Panc1 (cell line): ENCODE results near the gene SPIRE1.

Source experiments
- SIN3A ChIP-seq: IDR thresholded peaks from 2 replicates; pipeline ENCODE4 v1.6.1; 2012; ENCODE audit warnings: low read depth, mild to moderate bottlenecking, low read length, moderate library complexity, borderline replicate concordance; ENCODE audit not compliant: insufficient read depth
- TCF7L2 ChIP-seq: IDR thresholded peaks from 2 replicates; pipeline ENCODE4 v1.6.1; 2011; ENCODE audit warnings: mild to moderate bottlenecking, low read depth, low read length, inconsistent platforms
- TF ChIP-seq, protein P1 (sequence below): fragments of 450-650 bp; IDR thresholded peaks from 2 replicates; pipeline ENCODE4 v1.5.1; 2017; ENCODE audit warnings: mild to moderate bottlenecking

- TF ChIP-seq, protein P1, sequence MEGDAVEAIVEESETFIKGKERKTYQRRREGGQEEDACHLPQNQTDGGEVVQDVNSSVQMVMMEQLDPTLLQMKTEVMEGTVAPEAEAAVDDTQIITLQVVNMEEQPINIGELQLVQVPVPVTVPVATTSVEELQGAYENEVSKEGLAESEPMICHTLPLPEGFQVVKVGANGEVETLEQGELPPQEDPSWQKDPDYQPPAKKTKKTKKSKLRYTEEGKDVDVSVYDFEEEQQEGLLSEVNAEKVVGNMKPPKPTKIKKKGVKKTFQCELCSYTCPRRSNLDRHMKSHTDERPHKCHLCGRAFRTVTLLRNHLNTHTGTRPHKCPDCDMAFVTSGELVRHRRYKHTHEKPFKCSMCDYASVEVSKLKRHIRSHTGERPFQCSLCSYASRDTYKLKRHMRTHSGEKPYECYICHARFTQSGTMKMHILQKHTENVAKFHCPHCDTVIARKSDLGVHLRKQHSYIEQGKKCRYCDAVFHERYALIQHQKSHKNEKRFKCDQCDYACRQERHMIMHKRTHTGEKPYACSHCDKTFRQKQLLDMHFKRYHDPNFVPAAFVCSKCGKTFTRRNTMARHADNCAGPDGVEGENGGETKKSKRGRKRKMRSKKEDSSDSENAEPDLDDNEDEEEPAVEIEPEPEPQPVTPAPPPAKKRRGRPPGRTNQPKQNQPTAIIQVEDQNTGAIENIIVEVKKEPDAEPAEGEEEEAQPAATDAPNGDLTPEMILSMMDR = no peak
- TF ChIP-seq TCF7L2 (no peak), SIN3A (no peak; the same call in 1 of the 2 replicates)
These were observed at the start of gene SPIRE1 for GRCh38 chr18:12657684-12658425.
